ENCODE data around the gene SLC39A9. TPM values are rescaled to one million over a fixed set of nuclear protein-coding genes. Genes with fewer than 3 reads are reported as not detected.
A peak's percentile ranks its signal among the peaks of the same experiment; 100 is the strongest.

Gene SLC39A9
- total RNA-seq, 1 donor from 2014 or later: 117 TPM

GRCh38 chr14:69499436-69499835 lies 100.9 kb downstream of the SLC39A9 start:
- no peak for DNase-seq (ENCODE audit: low read depth in 2 of 2)

GRCh38 chr14:69500096-69500495 lies 101.6 kb downstream of the SLC39A9 start:
- no peak for DNase-seq (ENCODE audit: low read depth in 2 of 2)

- no peak for DNase-seq (ENCODE audit: low read depth in 2 of 2)
These were observed 102.2 kb downstream of the SLC39A9 start for GRCh38 chr14:69500736-69501135.

- no peak for DNase-seq (ENCODE audit: low read depth in 2 of 2)
These were observed 102.9 kb downstream of the SLC39A9 start for GRCh38 chr14:69501423-69501838.

- no peak for DNase-seq (ENCODE audit: low read depth in 2 of 2)
These were observed 106.3 kb downstream of the SLC39A9 start for GRCh38 chr14:69504775-69505174.

GRCh38 chr14:69505338-69506240 lies 107.1 kb downstream of the SLC39A9 start:
- peak in 1 of 2 donors; percentile 6 for DNase-seq (ENCODE audit: low read depth in 2 of 2)

GRCh38 chr14:69506241-69506595 lies 107.7 kb downstream of the SLC39A9 start:
- DNase-seq (ENCODE audit: low read depth in 2 of 2): no peak

Other genes with a start within 250 kb of the SLC39A9 start
- gene DCAF5, start 245.6 kb upstream of the SLC39A9 start, total RNA-seq: 8.5 and 11.5 TPM in 2 replicates
- gene EXD2, start 207.2 kb upstream of the SLC39A9 start, total RNA-seq: 16.8 and 21.0 TPM in 2 replicates
- under 0.01 TPM in 1 of 2 replicates, not detected in the other for gene GALNT16, start 138.5 kb upstream of the SLC39A9 start, total RNA-seq
- 222 and 226 TPM in 2 replicates for gene ERH, start 393 bp upstream of the SLC39A9 start, total RNA-seq
- under 0.01 TPM in 1 of 2 replicates, not detected in the other for gene PLEKHD1, start 86.0 kb downstream of the SLC39A9 start, total RNA-seq
- gene CCDC177, start 176.2 kb downstream of the SLC39A9 start, total RNA-seq: not detected in 2 replicates
- gene SUSD6, start 212.9 kb downstream of the SLC39A9 start, total RNA-seq: 8.1 and 11.3 TPM in 2 replicates

Measured in lung microvascular endothelial cell (primary cell).